Measurements from ENCODE around the gene TEX28.
"Not testable (repeated sequence)": the region's sequence is repeated elsewhere in the genome, so short reads cannot be mapped to it uniquely, and the experiment has no call there.

TEX28 gene

DNA sequence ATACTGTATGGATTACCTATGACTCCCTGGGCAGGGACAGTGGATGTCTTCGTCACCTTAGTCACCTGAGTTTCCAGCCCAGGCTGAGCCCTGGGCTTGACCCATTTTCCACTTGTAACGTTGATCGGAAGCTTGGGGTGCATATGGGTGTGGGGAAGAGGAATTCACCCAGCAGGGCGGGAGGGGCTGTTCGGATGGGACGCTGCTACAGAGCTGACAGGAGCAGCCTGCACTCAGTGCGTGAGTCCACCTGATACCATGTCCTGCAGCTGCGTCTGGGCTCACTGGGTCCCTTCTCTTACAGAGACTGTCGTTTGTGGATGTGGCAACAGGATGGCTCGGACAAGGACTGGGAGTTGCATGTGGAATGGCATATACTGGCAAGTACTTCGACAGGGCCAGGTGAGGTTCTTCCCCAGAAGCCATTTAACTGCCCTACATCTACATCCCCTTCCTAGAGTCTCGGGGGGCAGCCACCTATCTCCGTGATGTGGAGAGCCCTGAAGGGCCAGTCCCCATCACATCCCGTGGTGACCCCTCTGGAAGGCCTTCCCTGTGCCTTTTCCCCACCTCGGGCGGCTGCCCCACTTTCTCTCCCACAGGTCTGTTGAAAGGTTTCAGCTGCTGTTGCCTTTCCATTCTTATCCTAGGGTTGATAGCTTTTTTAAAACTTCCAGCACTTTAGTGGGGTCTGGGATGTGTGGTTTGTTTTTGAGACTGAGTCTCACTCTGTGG, 14.3 kb upstream of the TEX28 start:
- no peak for DNase-seq

DNA sequence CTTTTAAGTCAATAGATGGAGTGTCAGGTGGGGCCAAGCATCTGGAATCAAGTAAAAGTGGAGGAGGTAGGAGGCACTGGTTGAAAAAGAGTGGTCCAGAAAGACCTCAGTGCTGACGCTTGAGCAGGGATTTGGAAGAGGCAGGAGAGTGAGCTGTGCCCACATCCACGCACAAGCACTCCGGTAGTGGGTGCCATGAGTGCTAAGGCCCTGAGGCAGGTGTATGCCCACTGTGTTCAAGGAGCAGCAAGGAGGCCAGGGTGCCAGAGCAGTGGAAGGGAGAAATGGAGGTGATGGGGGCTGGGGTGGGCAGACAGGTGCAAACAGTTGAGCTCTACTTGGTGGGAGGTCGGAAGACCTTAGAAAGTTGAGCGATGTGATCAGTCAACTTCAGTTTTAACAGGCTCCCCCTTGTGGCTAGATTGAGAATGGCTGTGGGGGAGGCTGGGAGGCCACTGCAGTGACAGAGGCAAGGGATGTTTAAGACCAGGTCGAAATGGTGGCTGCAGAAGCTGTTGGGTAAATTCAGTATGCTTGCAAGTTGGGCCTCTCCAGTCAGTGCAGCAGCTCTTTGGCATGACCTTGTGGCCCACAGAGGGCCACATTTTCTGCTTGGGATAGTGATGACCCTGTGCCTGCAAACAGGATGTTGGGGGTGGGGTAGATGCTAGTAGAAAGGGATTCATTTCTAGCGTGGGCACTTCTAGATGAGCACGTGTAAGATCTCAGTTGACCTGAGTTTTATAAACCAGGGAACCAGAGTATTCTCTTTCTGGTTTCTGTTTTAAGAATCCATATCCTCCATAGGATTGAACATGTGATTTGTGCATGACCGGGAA, 13.4 kb upstream of the TEX28 start:
- peak; percentile 89 for DNase-seq

DNA sequence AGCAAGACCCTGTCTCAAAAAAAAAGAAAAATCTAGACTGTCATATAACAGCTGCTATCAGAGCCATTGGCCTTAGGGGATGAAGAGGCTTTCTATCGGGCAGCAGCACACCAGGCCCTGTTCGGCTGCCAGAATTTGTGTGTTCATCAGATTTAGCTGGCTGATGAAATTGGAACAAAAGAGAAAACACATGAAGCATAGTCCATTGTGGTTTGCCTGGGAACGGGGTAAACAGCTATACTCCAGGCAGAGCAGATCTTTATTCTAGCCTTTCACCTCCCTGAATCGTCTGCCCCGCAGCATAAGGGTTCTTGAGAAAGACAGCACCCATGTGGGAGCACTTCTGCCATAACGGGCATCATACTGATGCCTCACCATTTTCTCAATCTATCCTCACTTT, 12.3 kb upstream of the TEX28 start:
- no peak for DNase-seq

DNA sequence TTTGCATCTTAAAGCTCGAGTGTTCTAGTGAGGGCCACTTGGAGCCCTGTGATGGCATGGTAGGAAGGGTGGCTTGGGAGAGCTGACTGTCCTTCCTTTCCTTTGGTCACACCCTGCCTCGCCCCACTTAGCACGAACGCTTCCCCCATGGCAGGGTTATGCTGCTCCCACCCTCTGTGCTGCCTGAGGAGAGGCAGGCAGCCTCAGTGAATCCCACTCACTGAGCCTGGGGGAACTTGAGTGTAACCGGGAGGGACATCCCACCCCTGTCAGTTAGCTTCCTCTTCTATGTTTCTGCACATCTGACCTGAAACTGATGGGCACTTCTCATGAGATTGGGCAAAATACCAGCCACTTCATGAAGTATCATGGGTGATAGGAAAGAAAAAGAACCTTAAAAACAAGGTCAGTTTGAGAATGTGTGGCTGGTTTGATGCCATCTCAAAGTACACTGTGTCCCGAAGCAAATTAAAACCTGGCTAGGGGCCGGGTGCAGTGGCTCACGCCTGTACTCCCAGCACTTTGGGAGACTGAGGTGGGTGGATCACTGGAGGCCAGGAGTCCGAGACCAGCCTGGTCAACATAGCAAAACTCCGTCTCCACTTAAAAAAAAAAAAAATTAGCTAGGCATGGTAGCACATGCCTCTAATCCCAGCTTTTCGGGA, 10.7 kb upstream of the TEX28 start:
- no peak for DNase-seq

DNA sequence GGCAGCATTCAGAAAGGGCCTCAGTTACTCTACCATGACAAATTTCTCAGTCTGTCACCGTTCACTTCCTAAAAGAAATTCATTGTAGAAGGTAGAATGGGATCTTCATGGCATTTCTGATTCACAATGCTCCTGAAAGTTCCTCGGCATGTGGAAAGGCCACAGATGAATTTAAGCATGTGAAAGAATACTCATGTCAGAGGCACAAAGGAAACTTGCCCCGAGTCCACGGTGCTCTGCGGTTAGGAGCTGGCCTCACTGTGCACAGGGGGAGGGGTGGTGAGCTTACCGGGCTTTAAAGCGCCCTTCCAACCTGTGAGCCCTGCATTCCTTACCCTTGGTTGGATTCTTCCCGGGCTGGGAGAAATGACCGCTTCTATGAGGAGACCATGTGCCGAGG, 9.9 kb upstream of the TEX28 start:
- no peak for DNase-seq

DNA sequence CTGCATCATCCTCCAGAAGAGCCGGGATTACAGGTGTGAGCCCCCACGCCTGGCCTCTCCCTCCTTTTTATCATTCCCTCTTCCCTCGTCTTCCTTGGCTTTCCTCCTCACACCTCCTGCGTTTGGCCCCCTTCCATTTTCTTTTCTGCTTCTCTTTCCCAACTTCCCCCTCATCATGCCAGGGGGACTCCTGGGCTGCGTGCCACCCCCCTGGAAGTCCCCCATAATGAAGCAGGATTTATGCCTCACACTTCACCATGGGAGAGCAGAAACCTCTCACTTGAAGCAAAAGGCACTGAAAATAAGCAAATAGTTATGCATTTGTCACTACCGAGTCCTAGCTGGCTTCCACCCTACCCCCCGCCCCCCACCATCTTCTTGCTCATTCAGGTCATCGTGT, 8.6 kb upstream of the TEX28 start:
- no peak for DNase-seq

DNA sequence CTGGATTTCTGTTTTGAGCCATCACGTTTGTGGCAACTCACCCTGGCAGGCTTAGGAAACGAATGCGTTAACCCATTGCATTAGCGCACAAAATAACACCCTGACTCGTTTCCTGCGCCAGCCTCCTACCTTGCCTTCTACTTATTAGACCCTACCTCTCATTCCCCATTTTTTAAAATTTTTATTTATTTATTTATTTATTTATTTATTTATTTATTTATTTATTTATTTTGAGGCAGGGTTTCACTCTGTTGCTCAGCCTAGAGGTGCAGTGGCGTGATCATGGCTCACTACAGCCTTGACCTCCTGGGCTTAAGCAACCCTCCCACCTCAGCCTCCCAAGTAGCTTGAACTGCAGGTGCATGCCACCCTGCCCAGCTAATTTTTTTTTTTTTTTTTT, 8.1 kb upstream of the TEX28 start:
- not testable (repeated sequence) for DNase-seq

DNA sequence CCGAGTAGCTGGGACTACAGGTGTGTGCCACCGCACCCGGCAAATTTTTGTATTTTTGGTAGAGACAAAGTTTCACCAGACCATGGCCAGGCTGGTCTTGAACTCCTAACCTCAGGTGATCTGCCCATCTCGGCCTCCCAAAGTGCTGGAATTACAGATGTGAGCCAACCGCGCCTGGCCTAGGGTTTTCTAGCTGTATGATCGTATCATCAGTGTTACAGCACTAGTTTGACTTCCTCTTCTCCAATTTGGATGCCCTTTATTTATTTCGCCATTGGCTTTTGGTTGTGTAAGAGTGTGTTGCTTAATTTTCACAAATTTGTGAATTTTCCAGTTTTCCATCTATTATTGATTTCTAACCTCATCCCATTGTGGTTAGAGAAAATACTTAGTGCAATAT, 5.9 kb upstream of the TEX28 start:
- no peak for DNase-seq

DNA sequence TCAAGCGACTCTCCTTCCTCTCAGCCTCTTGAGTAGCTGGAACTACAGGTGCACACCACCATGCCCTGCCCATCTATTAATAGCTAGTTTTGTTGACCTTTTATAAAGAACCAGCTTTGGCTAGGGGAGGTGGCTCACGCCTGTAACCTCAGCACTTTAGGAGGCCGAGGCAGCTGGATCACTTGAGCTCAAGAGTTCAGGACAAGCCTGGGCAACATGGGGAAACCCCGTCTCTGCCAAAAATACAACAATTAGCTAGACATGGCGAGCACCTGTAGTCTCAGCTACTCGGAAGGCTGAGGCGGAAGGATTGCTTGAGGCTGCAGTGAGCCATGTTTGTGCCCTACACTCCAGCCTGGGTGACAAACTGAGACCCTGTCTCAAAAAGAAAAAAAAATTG, 3.4 kb upstream of the TEX28 start:
- no peak for DNase-seq

DNA sequence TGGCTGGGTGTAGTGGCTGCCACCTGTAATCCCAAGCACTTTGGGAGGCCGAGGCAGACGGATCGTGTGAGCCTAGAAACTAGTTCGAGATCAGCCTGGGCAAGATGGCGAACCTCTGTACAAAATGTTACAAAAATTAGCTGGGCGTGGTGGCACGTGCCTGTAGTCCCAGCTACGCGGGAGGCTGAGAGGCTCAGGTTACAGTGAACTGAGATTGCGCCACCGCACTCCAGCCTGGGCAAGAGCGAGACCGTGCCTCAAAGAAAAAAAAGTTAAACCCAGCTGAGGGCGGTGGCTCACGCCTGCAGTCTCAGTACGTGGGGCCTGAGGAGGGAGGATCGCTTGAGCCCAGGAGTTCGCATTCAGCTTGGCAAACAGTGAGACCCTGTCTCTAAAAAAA, 1.8 kb upstream of the TEX28 start:
- no peak for DNase-seq

DNA sequence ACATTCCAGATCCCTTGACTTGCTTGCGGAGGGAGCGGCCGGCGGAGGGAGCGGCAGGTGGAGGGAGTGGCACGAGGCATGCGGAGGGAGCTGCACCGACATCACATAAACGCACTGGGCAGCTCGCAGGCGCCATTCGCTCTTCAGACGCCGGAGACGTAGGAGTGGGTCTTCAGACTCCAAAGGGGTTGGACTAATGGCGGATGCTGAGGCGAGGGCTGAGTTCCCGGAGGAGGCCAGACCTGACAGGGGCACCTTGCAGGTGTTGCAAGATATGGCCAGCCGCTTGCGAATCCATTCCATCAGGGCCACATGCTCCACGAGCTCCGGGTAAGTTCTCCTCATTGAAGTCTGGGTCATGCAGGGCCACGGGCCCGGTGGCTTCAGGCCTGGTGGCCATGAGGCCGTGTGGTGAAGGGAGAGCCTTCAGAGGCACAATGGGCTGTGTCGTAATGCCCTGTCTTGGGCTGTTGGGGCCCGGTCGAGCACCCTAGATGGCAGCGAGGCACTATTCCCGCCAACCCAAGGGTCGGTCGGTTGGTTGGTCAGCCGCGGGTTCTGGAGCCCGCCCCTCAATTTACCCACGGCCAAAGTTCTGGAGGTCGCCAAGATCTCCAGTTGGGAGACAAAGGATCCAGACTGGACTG, 863 bp upstream of the TEX28 start, which contains the start of gene TKTL1:
TSS of gene TKTL1 (plus strand) at position 132 of the 647 bp plus-strand sequence. CDS start at position 197, 65 bp downstream.
- no peak for DNase-seq

DNA sequence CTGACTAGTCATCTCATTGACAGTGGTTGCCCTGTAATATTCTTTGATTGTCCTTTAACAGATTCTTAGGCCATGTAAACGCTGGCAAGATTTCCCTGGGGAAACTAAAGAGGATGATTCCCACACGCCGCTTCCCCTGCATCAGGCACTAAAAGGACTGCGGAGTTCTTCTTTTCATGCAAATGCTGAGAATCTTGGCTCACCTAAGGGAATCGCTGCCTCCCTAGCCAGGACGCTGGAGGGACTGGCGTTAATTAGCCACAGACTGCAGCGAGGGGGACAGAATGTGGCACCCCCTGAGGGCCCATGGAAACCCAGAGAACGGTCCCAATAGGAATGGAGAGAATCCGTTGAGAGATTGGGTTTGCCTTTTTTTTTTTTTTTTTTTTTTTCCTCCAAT, 8.5 kb downstream of the TEX28 start:
- DNase-seq: not testable (repeated sequence)

DNA sequence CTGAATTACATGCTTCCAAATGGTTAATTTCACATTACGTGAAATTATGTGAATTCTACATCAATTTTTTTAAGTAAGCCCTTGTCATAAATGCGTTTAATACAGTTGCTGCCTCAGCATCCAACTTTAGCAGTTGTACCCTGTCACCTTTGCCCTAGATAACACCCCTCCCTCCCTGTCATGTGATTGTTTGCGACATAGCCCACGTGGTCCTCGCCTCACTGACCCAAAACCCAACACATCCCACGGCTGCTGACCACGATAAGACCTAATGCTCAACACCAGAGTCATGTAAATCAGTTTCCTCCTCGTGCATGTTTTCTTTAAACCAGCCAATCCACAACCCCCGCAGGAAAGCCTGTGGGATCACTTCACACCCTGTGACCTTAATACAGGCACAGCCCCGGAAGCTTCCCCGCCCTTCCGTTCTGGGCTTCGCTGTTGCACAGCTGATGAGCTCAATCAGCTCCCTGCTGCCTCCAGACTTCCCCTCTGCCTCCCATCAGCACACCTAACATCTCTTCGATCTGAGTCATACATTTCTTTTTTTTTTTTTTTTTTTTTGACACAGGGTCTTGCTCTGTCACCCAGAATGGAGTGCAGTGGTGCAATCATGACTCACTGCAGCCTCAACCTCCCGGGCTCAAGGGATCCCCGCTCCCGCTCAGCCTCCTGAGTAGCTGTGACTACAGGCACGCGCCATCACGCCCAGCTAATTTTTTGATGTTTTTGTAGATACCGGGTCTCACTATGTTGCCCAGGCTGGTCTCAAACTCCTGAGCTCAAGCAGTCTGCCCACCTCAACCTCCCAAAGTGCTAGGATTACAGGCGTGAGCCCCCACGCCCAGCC, 10.2 kb downstream of the TEX28 start:
- DNase-seq: not testable (repeated sequence)

DNA sequence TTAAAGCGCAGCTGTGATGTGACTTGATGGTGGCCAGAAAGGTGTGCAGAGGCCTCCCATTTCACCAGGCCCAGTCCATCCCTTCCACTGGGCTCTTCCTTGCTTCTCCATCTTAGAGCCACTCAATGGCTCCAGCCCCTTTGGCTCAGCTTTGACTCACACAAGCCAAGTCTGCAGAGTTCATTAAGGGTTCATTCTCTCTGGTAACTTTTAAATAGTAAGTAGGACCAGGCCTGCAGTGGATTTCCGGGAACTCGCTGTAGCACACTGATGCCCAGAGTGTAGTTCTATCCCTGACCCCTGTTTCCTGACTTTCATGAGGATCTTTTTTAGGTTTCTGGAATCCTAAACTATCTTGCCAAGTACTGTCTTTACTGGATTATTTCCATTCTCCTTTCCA, 25.7 kb downstream of the TEX28 start:
- not testable (repeated sequence) for DNase-seq

DNA sequence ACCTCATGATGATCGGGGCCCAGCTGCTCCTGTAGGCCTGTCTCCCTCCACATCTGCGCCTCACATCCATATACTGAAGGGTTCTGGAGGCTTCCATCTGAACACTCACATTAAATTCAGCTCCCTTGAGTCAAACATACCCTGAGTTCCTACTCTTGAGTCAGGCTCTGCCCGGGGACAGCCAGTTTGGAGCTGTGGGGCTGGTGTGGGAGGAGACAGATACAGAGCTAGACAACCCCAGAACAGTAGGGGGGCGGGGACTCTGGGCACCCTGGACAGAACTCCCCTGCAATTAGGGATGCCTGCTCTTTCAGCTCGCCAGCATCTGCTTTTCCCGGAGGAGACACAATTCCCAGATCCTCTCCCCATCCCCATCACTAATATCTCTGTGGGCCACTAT, 31.9 kb downstream of the TEX28 start:
- DNase-seq: not testable (repeated sequence)

DNA sequence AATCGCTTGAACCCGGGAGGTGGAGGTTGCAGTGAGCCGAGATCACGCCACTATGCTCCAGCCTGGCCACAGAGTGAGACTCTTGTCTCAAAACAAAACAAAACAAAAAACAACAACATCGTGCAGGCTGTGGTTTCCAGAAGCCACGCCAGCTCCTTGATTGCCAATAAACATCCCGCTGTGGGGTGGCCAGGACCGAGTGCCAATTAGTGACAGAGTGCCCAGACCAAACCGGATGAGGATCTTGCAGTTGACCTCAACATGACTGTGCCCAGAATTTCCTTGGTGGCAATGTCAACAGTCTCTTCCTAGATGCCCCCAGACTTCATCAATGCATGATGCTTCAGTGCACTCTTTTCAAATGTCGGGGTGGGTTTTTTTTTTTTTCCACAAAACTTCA, 36.2 kb downstream of the TEX28 start:
- DNase-seq: not testable (repeated sequence)

DNA sequence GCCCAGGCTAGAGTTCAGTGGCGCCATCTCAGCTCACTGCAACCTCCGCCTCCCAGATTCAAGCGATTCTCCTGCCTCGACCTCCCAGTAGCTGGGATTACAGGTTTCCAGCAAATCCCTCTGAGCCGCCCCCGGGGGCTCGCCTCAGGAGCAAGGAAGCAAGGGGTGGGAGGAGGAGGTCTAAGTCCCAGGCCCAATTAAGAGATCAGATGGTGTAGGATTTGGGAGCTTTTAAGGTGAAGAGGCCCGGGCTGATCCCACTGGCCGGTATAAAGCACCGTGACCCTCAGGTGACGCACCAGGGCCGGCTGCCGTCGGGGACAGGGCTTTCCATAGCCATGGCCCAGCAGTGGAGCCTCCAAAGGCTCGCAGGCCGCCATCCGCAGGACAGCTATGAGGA, 37.6 kb downstream of the TEX28 start, which contains the start of gene OPN1MW3:
TSS of gene OPN1MW3 (plus strand) at position 301 of the 400 bp plus-strand sequence. CDS start at position 339, 38 bp downstream.
- not testable (repeated sequence) for DNase-seq

DNA sequence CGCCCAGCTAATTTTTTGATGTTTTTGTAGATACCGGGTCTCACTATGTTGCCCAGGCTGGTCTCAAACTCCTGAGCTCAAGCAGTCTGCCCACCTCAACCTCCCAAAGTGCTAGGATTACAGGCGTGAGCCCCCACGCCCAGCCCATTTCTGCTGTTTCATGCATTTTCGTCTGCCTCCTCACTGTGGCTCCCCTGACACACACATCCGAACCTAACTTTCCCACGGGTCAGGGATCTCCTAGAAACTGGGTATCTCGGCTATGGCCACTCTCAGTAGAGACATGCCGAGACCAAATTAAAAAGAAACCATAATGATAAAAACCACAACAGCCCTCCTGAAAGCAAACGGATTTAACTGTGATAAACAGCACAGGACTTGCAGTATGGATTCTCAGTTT, 46.8 kb downstream of the TEX28 start:
- DNase-seq: not testable (repeated sequence)

DNA sequence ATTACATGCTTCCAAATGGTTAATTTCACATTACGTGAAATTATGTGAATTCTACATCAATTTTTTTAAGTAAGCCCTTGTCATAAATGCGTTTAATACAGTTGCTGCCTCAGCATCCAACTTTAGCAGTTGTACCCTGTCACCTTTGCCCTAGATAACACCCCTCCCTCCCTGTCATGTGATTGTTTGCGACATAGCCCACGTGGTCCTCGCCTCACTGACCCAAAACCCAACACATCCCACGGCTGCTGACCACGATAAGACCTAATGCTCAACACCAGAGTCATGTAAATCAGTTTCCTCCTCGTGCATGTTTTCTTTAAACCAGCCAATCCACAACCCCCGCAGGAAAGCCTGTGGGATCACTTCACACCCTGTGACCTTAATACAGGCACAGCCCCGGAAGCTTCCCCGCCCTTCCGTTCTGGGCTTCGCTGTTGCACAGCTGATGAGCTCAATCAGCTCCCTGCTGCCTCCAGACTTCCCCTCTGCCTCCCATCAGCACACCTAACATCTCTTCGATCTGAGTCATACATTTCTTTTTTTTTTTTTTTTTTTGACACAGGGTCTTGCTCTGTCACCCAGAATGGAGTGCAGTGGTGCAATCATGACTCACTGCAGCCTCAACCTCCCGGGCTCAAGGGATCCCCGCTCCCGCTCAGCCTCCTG, 47.4 kb downstream of the TEX28 start:
- DNase-seq: not testable (repeated sequence)

DNA sequence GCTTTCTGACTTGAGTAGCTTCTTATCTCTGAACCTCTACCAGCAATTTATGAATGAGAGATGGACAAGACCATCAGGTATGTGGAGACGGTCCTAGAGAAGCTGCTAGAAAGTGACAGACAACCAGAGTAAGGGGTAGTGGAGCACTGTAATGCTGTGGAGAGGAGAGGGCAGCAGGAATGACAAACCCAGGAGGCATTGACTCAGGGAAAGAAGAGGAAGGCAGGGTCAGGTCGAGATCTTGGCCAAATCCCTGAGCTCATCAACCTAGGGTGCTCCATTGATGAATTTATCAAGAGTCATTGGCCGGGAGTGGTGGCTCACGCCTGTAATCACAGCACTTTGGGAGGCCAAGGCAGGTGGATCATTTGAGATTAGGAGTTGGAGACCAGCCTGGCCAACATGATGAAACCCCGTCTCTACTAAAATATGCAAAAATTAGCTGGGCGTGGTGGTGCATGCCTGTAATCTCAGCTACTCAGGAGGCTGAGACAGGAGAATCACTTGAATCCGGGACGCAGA, 54.9 kb downstream of the TEX28 start:
- not testable (repeated sequence) for DNase-seq

DNA sequence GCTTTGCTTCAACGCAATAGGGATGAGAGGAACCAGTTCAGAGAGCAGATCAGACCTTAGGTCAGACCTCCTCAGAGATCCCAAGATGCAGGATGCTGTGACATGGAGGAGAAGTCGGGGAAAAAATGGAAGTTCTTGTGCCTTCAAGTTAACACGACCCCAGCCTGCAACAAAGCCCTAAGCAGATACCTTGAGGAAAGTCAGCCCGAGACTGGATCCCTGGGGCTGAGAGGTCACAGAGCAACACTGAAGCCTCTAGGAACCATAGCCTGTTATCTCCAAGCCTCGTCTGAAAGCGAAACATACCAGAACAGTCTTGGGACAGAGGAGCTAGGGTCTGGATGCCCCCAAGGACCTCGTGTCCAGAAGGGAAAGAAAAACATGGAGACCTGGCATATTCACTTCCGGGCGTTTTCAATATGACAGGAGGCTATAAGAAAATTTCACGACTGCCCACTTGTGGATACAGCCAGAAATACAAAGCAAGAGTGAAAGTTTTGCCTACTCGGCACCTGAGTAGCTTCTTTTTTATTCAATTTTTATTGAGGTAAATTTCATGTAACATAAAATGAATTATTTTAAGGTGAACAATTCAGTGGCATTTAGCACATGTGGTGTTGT, 55.9 kb downstream of the TEX28 start:
- DNase-seq: not testable (repeated sequence)

Measured in stimulated activated CD8-positive, alpha-beta memory T cell treated with anti-CD3 and anti-CD28 coated beads, Interleukin-4, amount 100 ng/mL, for 48 hours (primary cell).